Suprapubic skin (tissue), 4 donors: ENCODE results near the gene DCP1A. TPM values are rescaled to one million over a fixed set of nuclear protein-coding genes. Genes with fewer than 3 reads are reported as not detected.

Experiments used
- DNase-seq, 2 donors: peaks; one replicate each; pipeline ENCODE4 v3.0.0-alpha.2; 2019; ENCODE audit warnings: low spot score in 2 of 2
- H3K27ac ChIP-seq: fragments of 200-600 bp; sonication (generic); one replicate; pipeline ENCODE4 v1.5.1; 2019
- H3K27me3 ChIP-seq: fragments of 200-600 bp; sonication (generic); one replicate; pipeline ENCODE4 v1.5.1; 2019
- H3K36me3 ChIP-seq: fragments of 200-600 bp; sonication (generic); one replicate; pipeline ENCODE4 v1.5.1; 2019
- H3K4me1 ChIP-seq: fragments of 200-600 bp; sonication (generic); one replicate; pipeline ENCODE4 v1.5.1; 2019
- H3K4me3 ChIP-seq: fragments of 200-600 bp; sonication (generic); one replicate; pipeline ENCODE4 v1.5.1; 2019; ENCODE audit warnings: mild to moderate bottlenecking
- H3K9me3 ChIP-seq: fragments of 200-600 bp; sonication (generic); one replicate; pipeline ENCODE4 v1.5.1; 2019
- CTCF ChIP-seq, 2 donors: fragments of 200-600 bp in 1 of 2; fragments of 450-650 bp in 1 of 2; sonication (generic) in 1 of 2; IDR thresholded peaks; one replicate each; pipeline ENCODE4 v1.5.1; 2016 to 2019; ENCODE audit warnings: antibody characterized with exemption in 2 of 2, mild to moderate bottlenecking in 1 of 2, moderate library complexity in 1 of 2
- EP300 ChIP-seq: sonication (generic); formaldehyde crosslinking; IDR thresholded peaks from one replicate; pipeline ENCODE4 v1.6.1; 2017; ENCODE audit warnings: antibody characterized with exemption
- POLR2A ChIP-seq, 2 donors: fragments of 450-650 bp; IDR thresholded peaks; one replicate each; pipeline ENCODE4 v1.6.1; 2017; ENCODE audit warnings: antibody characterized with exemption in 2 of 2, mild to moderate bottlenecking in 2 of 2, moderate library complexity in 2 of 2
- POLR2AphosphoS5 ChIP-seq, 3 donors: sonication (generic); formaldehyde crosslinking; IDR thresholded peaks; one replicate each; pipeline ENCODE4 v1.6.1; 2017; ENCODE audit warnings: antibody characterized with exemption in 3 of 3
- WGBS: methylation state at CpG from one replicate; pipeline ENCODE4 v1.1.5; 2018; 5-methylcytosine and 5-hydroxymethylcytosine counted together
- total RNA-seq, 4 donors: library from RNA; depleted of rRNA; stranded (reverse); fragments of >200 nt; gene quantifications; one replicate each; pipeline ENCODE4 v1.1.0, GENCODE V29; 2016

Gene DCP1A
- total RNA-seq, result 10 to 100 TPM; 18.0 to 30.1 (median 22.8) TPM

DNA sequence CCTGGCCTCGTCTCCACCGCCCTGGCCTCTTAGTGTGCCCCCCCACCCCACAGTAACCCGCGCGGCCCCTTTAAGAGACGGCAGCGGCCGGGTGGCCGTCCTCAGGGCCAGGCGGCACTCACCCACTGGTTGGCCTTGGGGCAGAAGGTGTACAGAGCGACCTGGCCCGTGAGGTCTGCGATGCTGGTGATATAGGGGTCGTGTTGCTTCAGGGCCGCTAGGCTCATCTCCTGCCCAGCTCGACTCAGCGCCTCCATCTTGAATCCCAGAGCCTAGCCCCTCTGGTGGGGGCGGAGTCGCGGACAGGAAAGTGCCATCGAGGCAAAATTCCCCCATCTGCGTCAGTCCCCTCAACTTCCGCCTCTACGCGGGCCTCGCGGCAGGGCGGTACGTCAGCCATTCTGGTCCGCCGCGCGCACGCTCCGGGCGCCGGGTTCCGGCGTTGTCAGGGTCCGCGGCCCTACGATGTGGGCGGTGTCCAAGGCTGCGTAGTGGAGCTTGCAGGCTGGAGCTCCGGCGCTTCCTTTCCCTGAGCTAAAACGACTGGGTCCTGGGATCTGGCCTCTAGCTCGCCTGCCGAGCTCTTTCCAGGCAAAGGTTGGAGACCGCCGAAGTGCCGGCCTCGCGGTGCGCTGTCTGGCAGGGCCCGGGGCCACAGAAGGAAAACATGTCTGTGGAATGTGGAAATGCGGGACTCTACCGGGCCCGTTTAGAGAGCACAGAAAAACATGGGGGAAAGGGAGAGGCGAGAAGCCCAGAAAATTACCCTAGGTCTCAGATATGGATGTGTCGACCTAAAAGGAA lies at the start of gene DCP1A:
DCP1A (minus strand) TSS at position 283 of the 804 bp plus-strand sequence; CDS start at position 257, 26 bp downstream.
- under 1% methylated on average over 46 of the region's 61 CpGs for WGBS
- no peaks in the 10 kb centered on the region for H3K27me3 ChIP-seq
- H3K9me3 ChIP-seq, result no peaks in the 10 kb centered on the region
- peak; percentile 97 for DNase-seq
- peaks cover 16% of the 10 kb centered on the region for H3K36me3 ChIP-seq
- peak within 1 kb of the TSS; percentile 86 for H3K27ac ChIP-seq
- H3K4me1 ChIP-seq, result peaks cover 29% of the 10 kb centered on the region
- H3K4me3 ChIP-seq, result peak within 1 kb of the TSS; percentile 94
- TF ChIP-seq POLR2AphosphoS5 (IDR thresholded peaks at IDR 0.05) (peak; percentile 35 to 100 (median 93)), POLR2A (IDR thresholded peaks at IDR 0.05) (peak; percentile 63 to 91), EP300 (no peak)

DNA sequence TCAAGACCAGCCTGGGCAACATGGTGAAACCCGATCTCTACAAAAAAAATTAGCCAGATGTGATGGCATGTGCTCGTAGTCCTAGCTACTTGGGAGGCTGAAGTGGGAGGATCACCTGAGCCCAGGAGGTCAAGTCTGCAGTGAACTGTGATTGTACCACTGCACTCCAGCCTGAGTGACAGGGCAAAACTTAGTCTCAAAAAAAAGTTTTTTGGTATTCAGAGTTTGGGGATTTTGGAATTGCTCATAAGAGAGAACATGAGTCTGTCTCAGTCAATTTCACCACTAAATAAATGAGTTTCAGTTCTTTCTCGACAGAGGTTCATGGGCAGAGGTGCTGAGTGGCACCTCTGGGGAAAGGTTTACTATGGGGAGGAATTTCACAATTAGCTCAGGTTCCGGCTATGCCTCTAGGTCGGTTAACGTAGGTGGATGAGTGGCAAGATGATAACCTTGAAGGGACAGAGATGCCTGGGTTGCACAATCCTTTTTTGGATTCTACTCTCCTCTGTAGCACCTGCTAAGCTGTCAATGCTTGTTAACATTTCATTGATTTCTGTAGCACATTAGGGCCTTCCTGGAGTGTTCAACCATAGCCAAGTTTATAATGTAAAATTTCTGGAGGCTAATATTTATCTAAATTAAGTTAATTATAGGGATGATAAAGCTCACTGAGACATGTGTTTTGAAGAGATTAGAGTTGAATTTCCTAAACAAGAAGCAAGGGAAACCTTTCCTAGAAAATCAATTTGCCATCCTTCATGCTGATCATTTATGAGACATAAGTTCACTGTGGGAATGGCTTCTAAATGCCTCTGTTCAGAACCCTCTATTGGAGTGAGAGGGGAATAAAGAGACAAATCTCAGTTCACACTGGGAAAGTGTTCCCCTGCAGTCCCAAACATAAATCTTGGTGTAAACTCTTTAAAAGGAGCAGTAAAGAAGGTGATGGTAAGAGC lies 37.4 kb upstream of the DCP1A start:
- no peaks in the 10 kb centered on the region for H3K4me1 ChIP-seq
- H3K4me3 ChIP-seq, result no peak overlapping the region
- no peaks in the 10 kb centered on the region for H3K36me3 ChIP-seq
- H3K27me3 ChIP-seq, result peaks cover 10% of the 10 kb centered on the region
- no peak overlapping the region for H3K27ac ChIP-seq
- DNase-seq, result no peak
- no peaks in the 10 kb centered on the region for H3K9me3 ChIP-seq
- no peak for TF ChIP-seq CTCF (IDR thresholded peaks at IDR 0.05)
- TF ChIP-seq POLR2AphosphoS5 (IDR thresholded peaks at IDR 0.05), result no peak
- TF ChIP-seq EP300, result no peak
- no peak for TF ChIP-seq POLR2A (IDR thresholded peaks at IDR 0.05)
- 69% methylated on average over 6 of the region's 6 CpGs for WGBS

- no peak overlapping the region for H3K4me3 ChIP-seq
- TF ChIP-seq POLR2AphosphoS5 (IDR thresholded peaks at IDR 0.05) (no peak), EP300 (no peak), POLR2A (IDR thresholded peaks at IDR 0.05) (no peak), CTCF (IDR thresholded peaks at IDR 0.05) (no peak)
- WGBS, result 87% methylated on average over 4 of the region's 4 CpGs
- H3K27ac ChIP-seq, result no peak overlapping the region
- H3K4me1 ChIP-seq, result no peaks in the 10 kb centered on the region
- no peaks in the 10 kb centered on the region for H3K9me3 ChIP-seq
- H3K27me3 ChIP-seq, result peaks cover 9% of the 10 kb centered on the region
- H3K36me3 ChIP-seq, result no peaks in the 10 kb centered on the region
- DNase-seq, result no peak
These were observed 34.8 kb upstream of the DCP1A start for GRCh38 chr3:53382106-53382505.

DNA sequence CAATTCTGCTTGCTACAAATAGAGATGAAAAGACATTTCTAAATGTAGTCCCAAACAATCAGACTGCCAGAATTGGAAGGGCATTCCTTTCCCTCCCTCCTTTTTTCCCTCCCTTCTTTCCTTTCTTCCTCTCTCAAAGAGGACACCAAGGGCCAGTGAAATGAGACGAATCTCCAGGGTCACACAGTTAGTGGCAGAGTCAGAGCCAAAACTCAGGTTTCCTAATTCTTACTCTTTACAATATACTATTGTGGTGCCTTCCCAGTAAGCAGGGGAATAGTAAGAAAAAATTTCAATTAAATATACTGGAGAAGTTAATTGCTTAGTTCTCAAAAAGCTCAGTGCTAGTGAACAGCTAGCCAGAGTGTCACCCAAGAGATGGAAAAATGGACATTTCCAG lies 33.0 kb upstream of the DCP1A start:
- WGBS, result 45% methylated on average over 1 of the region's 1 CpG
- no peak overlapping the region for H3K4me3 ChIP-seq
- H3K27ac ChIP-seq, result no peak overlapping the region
- H3K27me3 ChIP-seq, result no peaks in the 10 kb centered on the region
- H3K36me3 ChIP-seq, result no peaks in the 10 kb centered on the region
- H3K4me1 ChIP-seq, result no peaks in the 10 kb centered on the region
- DNase-seq, result no peak
- TF ChIP-seq POLR2AphosphoS5 (IDR thresholded peaks at IDR 0.05) (no peak), CTCF (IDR thresholded peaks at IDR 0.05) (no peak), EP300 (no peak), POLR2A (IDR thresholded peaks at IDR 0.05) (no peak)
- no peaks in the 10 kb centered on the region for H3K9me3 ChIP-seq

DNA sequence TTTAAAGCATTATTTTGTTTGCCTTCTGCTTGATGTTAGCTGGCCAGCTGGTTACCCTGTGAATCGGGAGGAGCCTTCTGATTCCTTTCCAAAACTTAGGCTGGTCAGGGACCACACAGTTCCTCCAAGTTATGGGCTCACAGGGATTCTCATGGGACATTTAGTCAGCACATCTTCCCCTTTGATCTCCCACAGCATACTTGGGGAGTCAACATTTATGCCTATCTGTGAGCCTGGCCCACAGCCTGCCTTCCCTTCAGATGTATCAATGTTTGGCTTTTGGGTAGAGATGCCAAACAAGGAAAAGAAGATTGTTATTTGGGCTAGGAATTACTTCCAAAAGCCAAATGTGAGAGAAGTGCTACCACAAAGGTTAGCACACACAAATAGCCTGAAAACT lies 32.6 kb upstream of the DCP1A start:
- 50% methylated on average over 1 of the region's 1 CpG for WGBS
- Histone ChIP-seq H3K4me1 (no peaks in the 10 kb centered on the region), H3K4me3 (no peak overlapping the region), H3K27ac (no peak overlapping the region), H3K9me3 (no peaks in the 10 kb centered on the region), H3K36me3 (no peaks in the 10 kb centered on the region), H3K27me3 (no peaks in the 10 kb centered on the region)
- DNase-seq, result no peak
- TF ChIP-seq CTCF (IDR thresholded peaks at IDR 0.05) (no peak), EP300 (no peak), POLR2A (IDR thresholded peaks at IDR 0.05) (no peak), POLR2AphosphoS5 (IDR thresholded peaks at IDR 0.05) (no peak)
